HG02798 (cell line): ENCODE data around the gene NEU3.

ENCODE experiments used
- ATAC-seq: cut with Tn5 transposase; IDR thresholded peaks from one replicate; pipeline ENCODE4 v1.9.1; 2021; ENCODE audit warnings: mild to moderate bottlenecking; ENCODE audit not compliant: unreplicated experiment, poor library complexity

NEU3 gene

DNA sequence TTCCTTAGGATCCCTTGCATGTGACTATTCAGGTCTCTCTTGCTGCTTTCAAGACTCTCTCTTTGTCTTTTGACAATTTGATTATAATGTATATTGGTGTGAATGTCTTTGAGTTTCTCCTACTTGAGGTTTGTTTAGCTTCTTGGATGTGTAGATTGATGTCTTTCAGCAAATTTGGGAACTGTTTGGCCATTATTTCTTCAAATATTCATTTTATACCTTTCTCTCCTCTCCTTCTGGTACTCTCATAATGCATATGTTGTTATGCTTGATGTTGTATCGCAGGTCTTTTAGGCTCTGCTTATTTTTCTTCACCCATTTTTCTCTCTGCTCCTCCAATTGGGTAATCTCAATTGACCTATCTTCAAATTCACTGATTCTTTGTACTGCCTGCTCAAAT lies 63.7 kb downstream of the NEU3 start:
- no peak for ATAC-seq

- ATAC-seq: no peak
These were observed 66.8 kb downstream of the NEU3 start for GRCh38 chr11:75055511-75055910.

DNA sequence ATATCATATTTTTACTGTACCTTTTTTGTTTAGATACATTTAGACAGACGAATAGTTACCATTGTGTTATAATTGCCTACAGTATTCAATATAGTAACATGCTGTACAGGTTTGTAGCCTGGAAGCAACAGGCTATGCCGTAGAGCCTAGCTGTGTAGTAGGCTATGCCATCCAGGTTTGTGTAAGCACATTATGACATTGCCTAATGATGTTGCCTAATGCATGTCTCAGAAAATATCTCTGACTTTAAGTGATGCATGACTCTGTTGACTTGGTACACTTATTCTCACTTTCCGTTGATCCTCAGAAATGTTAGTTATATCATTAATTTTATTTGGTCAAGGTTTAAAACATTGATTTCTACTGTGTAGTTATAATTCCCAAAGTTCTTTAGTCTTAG lies 68.1 kb downstream of the NEU3 start:
- ATAC-seq: no peak

- ATAC-seq: no peak
These were observed 70.6 kb downstream of the NEU3 start for GRCh38 chr11:75059299-75059698.

GRCh38 chr11:75063741-75064314 lies 75.1 kb downstream of the NEU3 start:
- no peak for ATAC-seq

GRCh38 chr11:75066061-75066460 lies 77.3 kb downstream of the NEU3 start:
- ATAC-seq: no peak
